PC-3 (cell line): Measurements from ENCODE around the gene IL1RAPL1. TPM values are rescaled to one million over a fixed set of nuclear protein-coding genes. Genes with fewer than 3 reads are reported as not detected.

ENCODE experiments used
- ATAC-seq: fragments of 200-7000 bp; cut with Tn5 transposase; 2 replicates; pipeline ENCODE4 v1.9.1; 2020; ENCODE audit warnings: mild to moderate bottlenecking, moderate library complexity
- BruUV-seq: library from RNA; stranded (reverse); fragments of 400-500 nt; replicated peaks from 2 replicates; lab custom pipeline; 2021; lab: Mats Ljungman, UMichigan
- CTCF ChIA-PET: fragments of 300-600 bp; sonication (Branson Sonifier 250); formaldehyde crosslinking; loops from one replicate; lab custom pipeline; 2022; ENCODE audit warnings: antibody characterized with exemption; lab: Charles Lee
- POLR2A ChIA-PET: fragments of 300-600 bp; sonication (Branson Sonifier 250); formaldehyde crosslinking; loops from one replicate; lab custom pipeline; 2022; ENCODE audit warnings: antibody characterized with exemption; ENCODE audit not compliant: unreplicated experiment; lab: Charles Lee
- DNase-seq: peaks from one replicate; pipeline ENCODE4 v3.0.0-alpha.2; 2015
- H2AFZ ChIP-seq: fragments of 300-600 bp; sonication (generic); 2 replicates; pipeline ENCODE4 v1.6.0; 2016; ENCODE audit warnings: antibody characterized with exemption, low read length
- H3F3A ChIP-seq: fragments of 300-600 bp; sonication (generic); one replicate; pipeline ENCODE4 v1.6.0; 2017; ENCODE audit warnings: antibody characterized with exemption, low read length, control low read depth, mild to moderate bottlenecking; ENCODE audit not compliant: unreplicated experiment
- H3K27ac ChIP-seq: fragments of 300-600 bp; sonication (generic); 2 replicates; pipeline ENCODE4 v1.5.1; 2016; ENCODE audit warnings: mild to moderate bottlenecking, low read length
- H3K27me3 ChIP-seq: fragments of 300-600 bp; sonication (generic); 2 replicates; pipeline ENCODE4 v1.6.1; 2016; ENCODE audit warnings: low read length, mixed read lengths
- H3K36me3 ChIP-seq: fragments of 300-600 bp; sonication (generic); 2 replicates; pipeline ENCODE4 v1.6.1; 2016; ENCODE audit warnings: low read depth, mixed run types, low read length, mixed read lengths
- H3K4me1 ChIP-seq: fragments of 300-600 bp; sonication (generic); 2 replicates; pipeline ENCODE4 v1.5.1; 2016; ENCODE audit warnings: low read length; ENCODE audit not compliant: insufficient read depth
- H3K4me2 ChIP-seq: fragments of 300-600 bp; sonication (generic); 2 replicates; pipeline ENCODE4 v1.6.0; 2016; ENCODE audit warnings: low read length
- H3K4me3 ChIP-seq: fragments of 300-600 bp; sonication (generic); 2 replicates; pipeline ENCODE4 v1.5.1; 2016; ENCODE audit warnings: mild to moderate bottlenecking, low read length, mixed read lengths
- H3K79me2 ChIP-seq: fragments of 300-600 bp; sonication (generic); 2 replicates; pipeline ENCODE4 v1.6.1; 2017; ENCODE audit warnings: low read length, mixed read lengths
- H3K9ac ChIP-seq: fragments of 300-600 bp; sonication (generic); 2 replicates; pipeline ENCODE4 v1.6.0; 2016; ENCODE audit warnings: mild to moderate bottlenecking, low read length
- H3K9me2 ChIP-seq: fragments of 300-600 bp; sonication (generic); replicated peaks from 2 replicates; pipeline ENCODE4 v1.6.1; 2016; ENCODE audit warnings: mixed run types, low read length, mixed read lengths
- H3K9me3 ChIP-seq: fragments of 300-600 bp; sonication (generic); 2 replicates; pipeline ENCODE4 v1.6.1; 2016; ENCODE audit warnings: low read length, mixed read lengths
- H4K20me1 ChIP-seq: fragments of 300-600 bp; sonication (generic); 2 replicates; pipeline ENCODE4 v1.6.1; 2016; ENCODE audit warnings: low read length, mixed read lengths
- EZH2 ChIP-seq: fragments of 300-600 bp; sonication (generic); IDR thresholded peaks from one replicate; pipeline ENCODE4 v1.6.1; 2017; ENCODE audit warnings: antibody characterized with exemption, mild to moderate bottlenecking, low read length; ENCODE audit not compliant: unreplicated experiment
- EZH2phosphoT487 ChIP-seq: fragments of 300-600 bp; sonication (generic); IDR thresholded peaks from 2 replicates; pipeline ENCODE4 v1.6.1; 2018; ENCODE audit warnings: mild to moderate bottlenecking, antibody characterized with exemption, low read length, borderline replicate concordance
- intact Hi-C: fragments of 100-400 bp; cut with micrococcal nuclease; formaldehyde crosslinking; loops from 2 replicates; pipeline ENCODE4 v1.9.0; 2023
- total RNA-seq: library from RNA; depleted of rRNA; stranded (reverse); fragments of >200 nt; gene quantifications from 2 replicates; pipeline ENCODE4 v1.2.3, GENCODE V29; 2014
- TF ChIP-seq, protein P1 (sequence below): fragments of 300-600 bp; sonication (generic); conservative IDR thresholded peaks from 2 replicates; pipeline ENCODE4 v1.5.1; 2017; ENCODE audit warnings: antibody characterized with exemption, low read depth, mild to moderate bottlenecking, low read length

The IL1RAPL1 gene
- total RNA-seq, 1 experiment from 2014 or later = 0.44 TPM

DNA sequence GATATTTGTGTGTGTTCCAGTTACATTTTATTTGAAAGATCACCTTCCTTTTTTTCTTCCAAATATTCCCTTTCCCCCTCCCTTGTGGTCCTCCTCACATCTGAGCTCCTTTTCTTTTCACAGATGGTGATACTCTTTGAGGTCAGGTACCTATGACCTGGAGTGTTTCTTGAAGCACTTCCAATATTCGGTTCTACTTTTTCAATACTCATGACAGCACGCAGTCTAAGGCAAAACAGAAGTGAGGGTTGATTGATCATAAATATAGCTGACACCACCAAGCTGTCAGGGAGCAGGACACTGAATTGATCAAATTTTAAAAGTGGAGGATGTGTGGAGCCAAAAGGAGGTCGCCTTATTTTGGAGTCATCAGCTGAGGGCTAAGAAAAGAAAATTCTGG lies 1293.7 kb downstream of the IL1RAPL1 start:
- Histone ChIP-seq H3K27me3 (no peaks in the 10 kb centered on the region), H3K79me2 (no peaks in the 10 kb centered on the region), H3K9me2 (no peaks in the 10 kb centered on the region), H2AFZ (0 out of 2 replicates have a peak overlapping the region, but pooled peaks have one; percentile 13), H3K4me2 (no peak overlapping the region; the same call in 1 of the 2 replicates), H4K20me1 (no peaks in the 10 kb centered on the region), H3K9me3 (no peaks in the 10 kb centered on the region), H3K4me1 (peaks cover 7% of the 10 kb centered on the region), H3K4me3 (no peak overlapping the region), H3K9ac (no peak overlapping the region), H3K27ac (no peak overlapping the region), H3F3A (no peaks in the 10 kb centered on the region), H3K36me3 (no peaks in the 10 kb centered on the region)
- intact Hi-C loops = no loop called here
- no peak for DNase-seq
- no peak for TF ChIP-seq EZH2
- TF ChIP-seq, protein P1, sequence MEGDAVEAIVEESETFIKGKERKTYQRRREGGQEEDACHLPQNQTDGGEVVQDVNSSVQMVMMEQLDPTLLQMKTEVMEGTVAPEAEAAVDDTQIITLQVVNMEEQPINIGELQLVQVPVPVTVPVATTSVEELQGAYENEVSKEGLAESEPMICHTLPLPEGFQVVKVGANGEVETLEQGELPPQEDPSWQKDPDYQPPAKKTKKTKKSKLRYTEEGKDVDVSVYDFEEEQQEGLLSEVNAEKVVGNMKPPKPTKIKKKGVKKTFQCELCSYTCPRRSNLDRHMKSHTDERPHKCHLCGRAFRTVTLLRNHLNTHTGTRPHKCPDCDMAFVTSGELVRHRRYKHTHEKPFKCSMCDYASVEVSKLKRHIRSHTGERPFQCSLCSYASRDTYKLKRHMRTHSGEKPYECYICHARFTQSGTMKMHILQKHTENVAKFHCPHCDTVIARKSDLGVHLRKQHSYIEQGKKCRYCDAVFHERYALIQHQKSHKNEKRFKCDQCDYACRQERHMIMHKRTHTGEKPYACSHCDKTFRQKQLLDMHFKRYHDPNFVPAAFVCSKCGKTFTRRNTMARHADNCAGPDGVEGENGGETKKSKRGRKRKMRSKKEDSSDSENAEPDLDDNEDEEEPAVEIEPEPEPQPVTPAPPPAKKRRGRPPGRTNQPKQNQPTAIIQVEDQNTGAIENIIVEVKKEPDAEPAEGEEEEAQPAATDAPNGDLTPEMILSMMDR = no peak
- TF ChIP-seq EZH2phosphoT487 = no peak
- ChIA-PET POLR2A (no interaction called here), CTCF (no interaction called here)
- no TSS peak for BruUV-seq
- ATAC-seq = no peak

DNA sequence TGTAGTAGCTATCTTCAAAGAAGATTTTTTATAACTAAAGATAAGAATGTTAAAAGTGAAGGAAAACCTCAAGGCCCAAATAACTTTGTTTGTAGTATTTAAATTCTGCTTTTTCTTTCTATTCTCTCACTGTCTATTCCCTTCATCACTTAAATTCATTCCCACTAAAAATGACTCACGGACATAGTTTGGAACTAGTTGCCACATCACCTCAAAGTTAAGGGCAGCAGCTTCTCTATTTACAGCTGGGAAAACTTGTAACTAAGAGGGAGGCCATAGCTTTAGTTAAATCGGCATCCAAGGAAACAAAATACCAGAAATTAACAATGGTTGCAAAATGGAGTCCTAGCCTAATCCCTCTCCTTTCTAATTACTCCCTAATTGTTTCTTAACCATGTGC lies 1302.8 kb downstream of the IL1RAPL1 start:
- Histone ChIP-seq H3F3A (no peaks in the 10 kb centered on the region), H3K4me3 (no peak overlapping the region), H3K9me3 (no peaks in the 10 kb centered on the region), H3K27ac (no peak overlapping the region), H3K4me1 (no peaks in the 10 kb centered on the region), H4K20me1 (no peaks in the 10 kb centered on the region), H3K79me2 (no peaks in the 10 kb centered on the region), H3K4me2 (no peak overlapping the region), H3K9ac (no peak overlapping the region), H3K27me3 (no peaks in the 10 kb centered on the region), H3K9me2 (no peaks in the 10 kb centered on the region), H2AFZ (no peak overlapping the region), H3K36me3 (no peaks in the 10 kb centered on the region)
- TF ChIP-seq, protein P1 = no peak
- TF ChIP-seq EZH2 = no peak
- no peak for TF ChIP-seq EZH2phosphoT487
- intact Hi-C loops = no loop called here
- ChIA-PET CTCF (no interaction called here), POLR2A (no interaction called here)
- ATAC-seq = no peak
- BruUV-seq = no TSS peak
- no peak for DNase-seq

DNA sequence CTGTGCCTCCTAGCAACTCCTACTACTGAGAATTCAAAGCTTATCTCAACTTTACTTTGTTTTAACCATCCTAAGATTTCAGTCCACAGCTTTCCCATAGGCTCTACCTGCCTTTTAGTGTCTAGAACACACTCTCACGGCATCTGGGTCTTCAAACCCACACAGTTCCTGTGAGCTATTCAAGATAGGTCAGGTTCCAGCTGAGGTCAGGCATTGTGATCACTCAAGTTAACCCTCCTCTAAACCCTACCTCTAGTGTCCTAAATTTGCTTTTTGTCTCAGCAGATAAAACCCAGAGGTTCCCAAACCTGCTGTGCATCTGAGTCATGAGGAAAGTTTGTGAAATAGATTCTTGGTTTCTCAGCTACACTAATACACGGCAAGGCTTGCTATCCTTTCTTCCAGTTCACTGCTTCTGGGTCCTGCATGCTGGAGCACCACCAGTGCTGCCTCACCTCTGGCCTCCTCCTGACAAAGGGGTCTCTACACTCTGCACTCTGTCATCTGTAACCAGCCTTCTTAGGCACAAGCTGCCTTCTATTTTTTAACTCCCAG lies 1303.5 kb downstream of the IL1RAPL1 start:
- Histone ChIP-seq H3K4me2 (no peak overlapping the region), H3F3A (no peaks in the 10 kb centered on the region), H3K4me1 (no peaks in the 10 kb centered on the region), H3K79me2 (no peaks in the 10 kb centered on the region), H3K9ac (no peak overlapping the region), H3K9me3 (no peaks in the 10 kb centered on the region), H3K27ac (no peak overlapping the region), H3K9me2 (no peaks in the 10 kb centered on the region), H3K4me3 (no peak overlapping the region), H4K20me1 (no peaks in the 10 kb centered on the region), H3K36me3 (no peaks in the 10 kb centered on the region), H2AFZ (no peak overlapping the region), H3K27me3 (no peaks in the 10 kb centered on the region)
- ChIA-PET CTCF (no interaction called here), POLR2A (no interaction called here)
- no peak for TF ChIP-seq EZH2
- TF ChIP-seq EZH2phosphoT487 = no peak
- TF ChIP-seq, protein P1 = no peak
- intact Hi-C loops = no loop called here
- ATAC-seq (no peak), DNase-seq (no peak)
- BruUV-seq = no TSS peak
